IMR-90 (cell line): ENCODE measurements around the gene PRR36. TPM values are rescaled to one million over a fixed set of nuclear protein-coding genes. Genes with fewer than 3 reads are reported as not detected.
A peak's percentile ranks its signal among the peaks of the same experiment; 100 is the strongest.

ENCODE experiments used
- ATAC-seq: fragments of 200-7000 bp; cut with Tn5 transposase; 2 replicates; pipeline ENCODE4 v1.9.1; 2020; ENCODE audit warnings: low read depth, mild to moderate bottlenecking, moderate library complexity
- BruUV-seq: library from RNA; stranded (reverse); fragments of 400-500 nt; replicated peaks from 2 replicates; lab custom pipeline; 2021; lab: Mats Ljungman, UMichigan
- CTCF ChIA-PET: fragments of 300-600 bp; formaldehyde crosslinking; extraction: SDS; loops from one replicate; lab custom pipeline; 2021; ENCODE audit warnings: antibody characterized with exemption; lab: Yijun Ruan, JAX
- POLR2A ChIA-PET: fragments of 300-600 bp; sonication (Branson Sonifier 250); formaldehyde crosslinking; loops from one replicate; lab custom pipeline; 2022; ENCODE audit warnings: antibody characterized with exemption; ENCODE audit not compliant: unreplicated experiment; lab: Charles Lee
- DNase-seq: peaks from one replicate; pipeline ENCODE4 v3.0.0; 2013
- H2AFZ ChIP-seq: replicated peaks from 2 replicates; pipeline ENCODE3; 2013; ENCODE audit warnings: low read length, mild to moderate bottlenecking; ENCODE audit not compliant: poor library complexity
- H2AK5ac ChIP-seq: 2 replicates; pipeline ENCODE4 v1.6.1; 2013; ENCODE audit warnings: low read depth, low read length, inconsistent platforms
- H2AK9ac ChIP-seq: replicated peaks from 2 replicates; pipeline ENCODE3; 2013; ENCODE audit warnings: mild to moderate bottlenecking, low read depth, low read length, moderate library complexity; ENCODE audit not compliant: poor library complexity
- H2BK120ac ChIP-seq: 2 replicates; pipeline ENCODE4 v1.6.1; 2013; ENCODE audit warnings: low read depth, low read length, inconsistent platforms
- H2BK15ac ChIP-seq: 3 replicates; pipeline ENCODE4 v1.6.1; 2013; ENCODE audit warnings: low read depth, low read length, inconsistent platforms
- H2BK20ac ChIP-seq: 2 replicates; pipeline ENCODE4 v1.6.1; 2013; ENCODE audit warnings: low read depth, mild to moderate bottlenecking, inconsistent platforms, low read length, moderate library complexity
- H2BK5ac ChIP-seq: 2 replicates; pipeline ENCODE4 v1.6.1; 2013; ENCODE audit warnings: mild to moderate bottlenecking, low read depth, low read length, inconsistent platforms; ENCODE audit not compliant: poor library complexity, severe bottlenecking
- H3K14ac ChIP-seq: replicated peaks from 2 replicates; pipeline ENCODE4 v1.6.1; 2013; ENCODE audit warnings: low read depth, low read length, inconsistent platforms
- H3K18ac ChIP-seq: 2 replicates; pipeline ENCODE4 v1.6.1; 2013; ENCODE audit warnings: low read depth, low read length, control low read depth
- H3K23ac ChIP-seq: 2 replicates; pipeline ENCODE4 v1.6.1; 2013; ENCODE audit warnings: low read depth, low read length, inconsistent platforms
- H3K27ac ChIP-seq: 2 replicates; pipeline ENCODE4 v1.5.1; 2013; ENCODE audit warnings: mild to moderate bottlenecking, control low read depth, low read length; ENCODE audit not compliant: insufficient read depth
- H3K27me3 ChIP-seq: 2 replicates; pipeline ENCODE4 v1.6.1; 2013; ENCODE audit warnings: low read length; ENCODE audit not compliant: control insufficient read depth, insufficient read depth
- H3K36me3 ChIP-seq: 2 replicates; pipeline ENCODE4 v1.6.1; 2013; ENCODE audit warnings: low read length, mixed read lengths; ENCODE audit not compliant: control insufficient read depth, insufficient read depth
- H3K4ac ChIP-seq: 2 replicates; pipeline ENCODE4 v1.6.1; 2013; ENCODE audit warnings: low read depth, low read length, inconsistent platforms
- H3K4me1 ChIP-seq: 2 replicates; pipeline ENCODE4 v1.6.1; 2013; ENCODE audit warnings: low read length, mixed read lengths; ENCODE audit not compliant: control insufficient read depth, insufficient read depth
- H3K4me2 ChIP-seq: 2 replicates; pipeline ENCODE4 v1.6.1; 2013; ENCODE audit warnings: low read depth, mild to moderate bottlenecking, control low read depth, low read length, moderate library complexity
- H3K4me3 ChIP-seq: 2 replicates; pipeline ENCODE4 v1.5.1; 2013; ENCODE audit warnings: low read depth, mild to moderate bottlenecking, control low read depth, low read length, moderate library complexity; ENCODE audit not compliant: insufficient read depth
- H3K56ac ChIP-seq: 2 replicates; pipeline ENCODE4 v1.6.1; 2013; ENCODE audit warnings: low read length, inconsistent platforms; ENCODE audit not compliant: insufficient read depth; ENCODE audit errors: extremely low read depth
- H3K79me1 ChIP-seq, 2 experiments: 2 replicates each; pipeline ENCODE4 v1.6.1; 2013; ENCODE audit warnings: low read length in 2 of 2, inconsistent platforms in 1 of 2, low read depth in 1 of 2
- H3K9ac ChIP-seq: 2 replicates; pipeline ENCODE4 v1.6.1; 2013; ENCODE audit warnings: low read depth, low read length, control low read depth
- H3K9me1 ChIP-seq: 2 replicates; pipeline ENCODE4 v1.6.1; 2013; ENCODE audit warnings: low read length, inconsistent platforms; ENCODE audit not compliant: insufficient read depth
- H3K9me3 ChIP-seq: 2 replicates; pipeline ENCODE4 v1.6.1; 2013; ENCODE audit warnings: low read length; ENCODE audit not compliant: control insufficient read depth, insufficient read depth
- H4K20me1 ChIP-seq: 2 replicates; pipeline ENCODE4 v1.6.1; 2013; ENCODE audit warnings: low read length, inconsistent platforms; ENCODE audit not compliant: insufficient read depth
- H4K5ac ChIP-seq: 2 replicates; pipeline ENCODE4 v1.6.1; 2013; ENCODE audit warnings: mild to moderate bottlenecking, low read depth, low read length, control low read depth
- H4K8ac ChIP-seq, 2 experiments: 2 replicates each; pipeline ENCODE4 v1.6.1; 2013; ENCODE audit warnings: low read depth in 2 of 2, low read length in 2 of 2, control low read depth in 1 of 2, inconsistent platforms in 1 of 2
- H4K91ac ChIP-seq: 2 replicates; pipeline ENCODE4 v1.6.1; 2013; ENCODE audit warnings: low read depth, low read length, inconsistent platforms; ENCODE audit not compliant: insufficient read depth
- MXI1 ChIP-seq: IDR thresholded peaks from 2 replicates; pipeline ENCODE4 v1.6.1; 2012; ENCODE audit warnings: low read depth, mild to moderate bottlenecking, low read length, moderate library complexity, borderline replicate concordance
- USF2 ChIP-seq: fragments of 150-350 bp; IDR thresholded peaks from 2 replicates; pipeline ENCODE4 v1.6.1; 2017; ENCODE audit warnings: mild to moderate bottlenecking, antibody characterized with exemption, low read length, low read depth
- WGBS, 2 experiments: methylation state at CpG; one replicate each; pipeline versions ENCODE4 v1.1.5 to v1.1.7; 2013; ENCODE audit warnings: missing lambda C conversion rate in 2 of 2; ENCODE audit not compliant: insufficient read length in 1 of 2; ENCODE audit errors: extremely low coverage in 2 of 2; 5-methylcytosine and 5-hydroxymethylcytosine counted together
- dilution Hi-C: fragments of 300-500 bp; cut with HindIII; formaldehyde crosslinking; loops from one replicate; pipeline ENCODE4 v1.14.3; 2018; ENCODE audit warnings: low sequenced_read_pairs; ENCODE audit not compliant: unreplicated experiment
- in situ Hi-C: fragments of 300-500 bp; cut with MboI; formaldehyde crosslinking; loops from 3 replicates; pipeline ENCODE4 v1.14.3; 2019; ENCODE audit warnings: low sequenced_read_pairs, inconsistent platforms, mixed read lengths
- intact Hi-C: fragments of 100-400 bp; cut with micrococcal nuclease; formaldehyde crosslinking; loops from 2 replicates; pipeline ENCODE4 v1.10.0; 2022
- polyA plus RNA-seq, 3 experiments: library from polyadenylated mRNA; depleted of rRNA; stranded (reverse); fragments of >200 nt; gene quantifications; 2 replicates each; pipeline ENCODE4 v1.2.3, GENCODE V29; 2012; ENCODE audit warnings: low replicate concordance in 1 of 3
- total RNA-seq: library from RNA; depleted of rRNA; stranded (reverse); fragments of >200 nt; gene quantifications from 2 replicates; pipeline ENCODE4 v1.2.3, GENCODE V29; 2012

The PRR36 gene
- total and polyA plus RNA-seq, 2 of the 4 experiments (the other 2 are of a cell fraction) = 0.02 TPM; not detected in 1

- dilution Hi-C loops = no loop called here
- H3K9me3 ChIP-seq = no peaks in the 10 kb centered on the region
- H2BK15ac ChIP-seq = no peak overlapping the region
- H4K20me1 ChIP-seq = peaks cover 4% of the 10 kb centered on the region; the same call in 1 of the 2 replicates
- intact Hi-C loops = no loop called here
- ChIA-PET POLR2A (no interaction called here), CTCF (no interaction called here)
- H3K79me1 ChIP-seq = peaks cover 0 to 2% of the 10 kb centered on the region in 2 experiments; a peak in 1 of 4 replicates
- H3K4me1 ChIP-seq = peaks cover 10% of the 10 kb centered on the region; the same call in 1 of the 2 replicates
- no peak overlapping the region for H4K91ac ChIP-seq
- ATAC-seq (no peak), DNase-seq (no peak)
- BruUV-seq = TSS peak; percentile 87
- H3K4ac ChIP-seq = no peak overlapping the region
- no peak overlapping the region for H2BK120ac ChIP-seq
- H3K4me3 ChIP-seq = no peak overlapping the region
- no peak overlapping the region for H3K23ac ChIP-seq
- no peak overlapping the region for H2AK5ac ChIP-seq
- no peaks in the 10 kb centered on the region for H3K9me1 ChIP-seq
- H3K18ac ChIP-seq = no peak overlapping the region
- no CpG with 5 or more reads among the region's 12 CpGs for WGBS, 2 experiments
- H2AK9ac ChIP-seq = no peak overlapping the region
- H3K14ac ChIP-seq = no peak overlapping the region
- H4K5ac ChIP-seq = no peak overlapping the region
- H3K9ac ChIP-seq = no peak overlapping the region
- H2BK5ac ChIP-seq = no peak overlapping the region
- peaks cover 28% of the 10 kb centered on the region for H3K36me3 ChIP-seq
- TF ChIP-seq MXI1 = no peak
- no peak for TF ChIP-seq USF2
- H3K4me2 ChIP-seq = no peak overlapping the region
- no peak overlapping the region for H3K27ac ChIP-seq
- no peak overlapping the region for H4K8ac ChIP-seq
- in situ Hi-C loops = no loop called here
- H2BK20ac ChIP-seq = no peak overlapping the region
- H3K27me3 ChIP-seq = peaks cover 11% of the 10 kb centered on the region
- no peak overlapping the region for H2AFZ ChIP-seq
- no peak overlapping the region for H3K56ac ChIP-seq
These were observed 39.9 kb upstream of the PRR36 start for GRCh38 chr19:7914099-7914498.
